ENCODE data around the gene MYO1D. TPM values are rescaled to one million over a fixed set of nuclear protein-coding genes. Genes with fewer than 3 reads are reported as not detected.

MYO1D gene
- total RNA-seq, 2 donors from 2014 or later = 21.4 to 48.3 TPM

DNA sequence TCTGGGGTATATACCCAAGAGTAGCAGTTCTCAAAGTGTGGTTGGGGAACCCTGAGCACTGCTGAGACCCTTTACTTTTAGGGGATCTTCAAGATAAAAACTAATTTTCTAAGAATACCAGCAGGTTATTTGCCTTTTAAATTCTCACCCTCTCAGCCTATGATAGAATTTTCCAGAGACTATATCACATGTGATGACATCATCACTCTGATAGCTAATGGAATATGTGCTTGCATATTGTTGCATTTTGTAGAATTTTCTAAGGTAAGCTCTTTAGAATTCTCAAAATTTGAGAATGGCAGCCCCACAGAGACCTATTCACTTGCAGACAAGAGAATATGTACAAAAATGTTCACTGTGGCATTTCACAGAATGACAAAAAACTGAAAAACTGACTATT is 181.1 kb downstream of the MYO1D start:
- Histone ChIP-seq H3K4me3 (no peak overlapping the region), H3K27me3 (no peaks in the 10 kb centered on the region), H3K27ac (no peak overlapping the region), H3K36me3 (replicated peaks in 1 of 2; ENCODE audit: insufficient read depth in 1 of 2, low read depth in 2 of 2) (no peaks in the 10 kb centered on the region), H3K4me1 (no peaks in the 10 kb centered on the region), H3K9me3 (no peaks in the 10 kb centered on the region)
- no peak for DNase-seq
- no peak for ATAC-seq
- TF ChIP-seq, protein P1, sequence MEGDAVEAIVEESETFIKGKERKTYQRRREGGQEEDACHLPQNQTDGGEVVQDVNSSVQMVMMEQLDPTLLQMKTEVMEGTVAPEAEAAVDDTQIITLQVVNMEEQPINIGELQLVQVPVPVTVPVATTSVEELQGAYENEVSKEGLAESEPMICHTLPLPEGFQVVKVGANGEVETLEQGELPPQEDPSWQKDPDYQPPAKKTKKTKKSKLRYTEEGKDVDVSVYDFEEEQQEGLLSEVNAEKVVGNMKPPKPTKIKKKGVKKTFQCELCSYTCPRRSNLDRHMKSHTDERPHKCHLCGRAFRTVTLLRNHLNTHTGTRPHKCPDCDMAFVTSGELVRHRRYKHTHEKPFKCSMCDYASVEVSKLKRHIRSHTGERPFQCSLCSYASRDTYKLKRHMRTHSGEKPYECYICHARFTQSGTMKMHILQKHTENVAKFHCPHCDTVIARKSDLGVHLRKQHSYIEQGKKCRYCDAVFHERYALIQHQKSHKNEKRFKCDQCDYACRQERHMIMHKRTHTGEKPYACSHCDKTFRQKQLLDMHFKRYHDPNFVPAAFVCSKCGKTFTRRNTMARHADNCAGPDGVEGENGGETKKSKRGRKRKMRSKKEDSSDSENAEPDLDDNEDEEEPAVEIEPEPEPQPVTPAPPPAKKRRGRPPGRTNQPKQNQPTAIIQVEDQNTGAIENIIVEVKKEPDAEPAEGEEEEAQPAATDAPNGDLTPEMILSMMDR (IDR thresholded peaks at IDR 0.05) = no peak
- TF ChIP-seq POLR2A (IDR thresholded peaks at IDR 0.05) = no peak
- intact Hi-C loops (cut with DNase I) = no loop called here

DNA sequence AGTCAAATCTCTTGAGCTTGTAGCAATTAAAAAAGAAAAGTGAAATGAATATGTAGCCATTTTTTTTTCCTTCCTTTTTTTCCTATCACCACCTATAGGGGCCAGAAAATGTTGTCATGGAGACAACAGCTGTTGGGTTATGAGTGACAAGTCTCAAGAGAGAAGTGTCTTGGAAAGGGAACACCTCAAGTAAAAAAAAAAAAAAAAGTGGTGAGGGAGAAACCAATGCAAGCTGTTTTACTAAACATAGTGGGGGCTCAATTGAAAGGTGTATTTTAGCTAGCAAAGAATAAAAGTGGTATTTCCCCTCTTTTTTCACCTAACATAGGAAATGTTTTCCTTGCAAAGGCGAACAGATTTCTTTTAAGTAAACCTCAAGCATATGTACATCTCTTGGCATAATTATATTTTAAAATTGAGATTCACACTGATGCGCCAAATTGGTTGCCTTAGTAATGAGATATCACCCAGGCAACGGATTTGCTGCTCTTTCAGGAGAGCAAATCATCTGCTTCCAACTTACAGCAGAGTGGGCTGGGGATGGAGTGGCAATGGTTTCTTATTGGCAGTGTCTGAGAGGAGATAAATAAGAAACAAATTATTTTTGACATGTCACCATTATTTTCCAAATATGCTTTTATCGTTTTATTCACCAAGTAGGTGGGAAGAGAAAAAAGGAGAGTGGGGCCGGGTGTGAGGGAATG is 183.6 kb downstream of the MYO1D start:
- no peaks in the 10 kb centered on the region for H3K9me3 ChIP-seq
- ATAC-seq (no peak), DNase-seq (no peak)
- TF ChIP-seq POLR2A (IDR thresholded peaks at IDR 0.05) = no peak
- TF ChIP-seq, protein P1 (IDR thresholded peaks at IDR 0.05) = no peak
- 89 to 93% methylated on average over 5 of the region's 5 CpGs for WGBS, 2 donors
- H3K4me3 ChIP-seq = no peak overlapping the region
- no peak overlapping the region for H3K27ac ChIP-seq
- intact Hi-C loops (cut with DNase I) = no loop called here
- H3K4me1 ChIP-seq = no peaks in the 10 kb centered on the region
- H3K36me3 ChIP-seq (replicated peaks in 1 of 2; ENCODE audit: insufficient read depth in 1 of 2, low read depth in 2 of 2) = no peaks in the 10 kb centered on the region
- no peaks in the 10 kb centered on the region for H3K27me3 ChIP-seq

DNA sequence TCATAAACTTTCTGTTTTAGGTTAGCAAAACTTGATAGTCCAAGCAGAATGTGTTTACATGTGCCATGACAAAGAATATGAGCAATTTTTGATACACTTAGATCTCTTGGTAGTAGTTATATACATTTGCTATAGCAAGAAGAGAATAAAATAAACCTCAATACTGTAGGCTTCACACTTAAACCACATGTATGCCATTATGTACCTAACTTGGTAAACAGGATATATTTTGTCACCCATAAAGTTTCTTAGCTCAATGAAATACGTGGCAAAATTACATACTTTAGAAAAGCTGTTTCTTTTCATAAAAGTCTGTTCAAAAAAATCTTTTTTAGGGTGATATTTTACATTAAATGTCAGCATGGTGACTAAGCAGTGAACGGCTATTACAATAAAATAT is 184.7 kb downstream of the MYO1D start:
- TF ChIP-seq, protein P1 (IDR thresholded peaks at IDR 0.05) = no peak
- no peak for TF ChIP-seq POLR2A (IDR thresholded peaks at IDR 0.05)
- DNase-seq (no peak), ATAC-seq (no peak)
- no peaks in the 10 kb centered on the region for H3K36me3 ChIP-seq (replicated peaks in 1 of 2; ENCODE audit: insufficient read depth in 1 of 2, low read depth in 2 of 2)
- H3K27ac ChIP-seq = no peak overlapping the region
- intact Hi-C loops (cut with DNase I) = no loop called here
- H3K9me3 ChIP-seq = no peaks in the 10 kb centered on the region
- no peaks in the 10 kb centered on the region for H3K4me1 ChIP-seq
- no peaks in the 10 kb centered on the region for H3K27me3 ChIP-seq
- H3K4me3 ChIP-seq = no peak overlapping the region
- 91 to 93% methylated on average over 2 of the region's 2 CpGs for WGBS, 2 donors

DNA sequence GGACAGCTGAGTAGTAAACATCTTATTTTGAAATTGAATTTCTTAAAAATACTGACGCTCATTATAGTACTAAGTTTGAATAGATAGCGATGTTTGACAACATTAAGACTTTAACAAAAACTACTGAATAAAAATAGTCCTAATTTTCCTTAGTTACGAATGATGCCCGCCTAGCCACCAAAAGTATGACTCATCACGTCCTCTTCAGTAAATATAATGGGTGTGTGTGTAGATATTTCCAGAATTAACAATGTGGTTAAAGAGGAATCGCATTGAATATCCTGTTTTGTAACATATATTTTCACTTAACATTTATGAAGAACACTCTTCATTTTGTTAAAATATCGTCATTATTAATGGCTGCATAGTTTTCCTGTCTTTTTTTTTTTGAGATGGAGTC is 187.6 kb downstream of the MYO1D start:
- no peaks in the 10 kb centered on the region for H3K9me3 ChIP-seq
- no peak for TF ChIP-seq POLR2A (IDR thresholded peaks at IDR 0.05)
- TF ChIP-seq, protein P1 (IDR thresholded peaks at IDR 0.05) = no peak
- H3K4me3 ChIP-seq = no peak overlapping the region
- H3K27me3 ChIP-seq = no peaks in the 10 kb centered on the region
- no peak overlapping the region for H3K27ac ChIP-seq
- DNase-seq (no peak), ATAC-seq (no peak)
- intact Hi-C loops (cut with DNase I) = no loop called here
- H3K36me3 ChIP-seq (replicated peaks in 1 of 2; ENCODE audit: insufficient read depth in 1 of 2, low read depth in 2 of 2) = no peaks in the 10 kb centered on the region
- WGBS, 2 donors = 88 to 90% methylated on average over 7 of the region's 7 CpGs
- no peaks in the 10 kb centered on the region for H3K4me1 ChIP-seq

DNA sequence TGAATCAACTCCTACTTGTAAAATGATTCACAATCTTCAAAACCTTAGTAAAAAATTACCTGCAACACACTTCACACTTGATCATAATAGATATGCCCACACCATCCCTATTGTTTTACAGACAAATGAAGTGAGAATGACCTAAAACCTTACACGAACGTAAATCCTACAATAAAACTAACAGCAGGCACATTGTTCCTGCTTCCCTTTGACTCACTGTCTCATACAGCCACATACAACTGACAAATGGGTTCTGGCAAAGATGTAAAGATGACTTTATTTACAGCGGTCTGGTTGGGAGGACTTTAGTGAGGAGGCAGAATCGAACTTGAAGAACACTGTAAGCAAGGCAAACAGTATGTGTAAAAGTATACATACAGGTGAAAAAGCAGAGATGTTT is 188.7 kb downstream of the MYO1D start:
- TF ChIP-seq, protein P1 (IDR thresholded peaks at IDR 0.05) = no peak
- no peak for TF ChIP-seq POLR2A (IDR thresholded peaks at IDR 0.05)
- 81 to 85% methylated on average over 4 of the region's 4 CpGs for WGBS, 2 donors

More for the DNA sequence above, 188.7 kb downstream of the MYO1D start:
- DNase-seq (no peak), ATAC-seq (no peak)
- H3K9me3 ChIP-seq = no peaks in the 10 kb centered on the region
- H3K27ac ChIP-seq = no peak overlapping the region
- no peak overlapping the region for H3K4me3 ChIP-seq
- intact Hi-C loops (cut with DNase I) = no loop called here
- no peaks in the 10 kb centered on the region for H3K36me3 ChIP-seq (replicated peaks in 1 of 2; ENCODE audit: insufficient read depth in 1 of 2, low read depth in 2 of 2)
- H3K4me1 ChIP-seq = no peaks in the 10 kb centered on the region
- no peaks in the 10 kb centered on the region for H3K27me3 ChIP-seq

Data from body of pancreas (tissue), 4 donors.